ENCODE measurements around the gene LORICRIN.
A peak's percentile ranks its signal among the peaks of the same experiment; 100 is the strongest.

LORICRIN gene

DNA sequence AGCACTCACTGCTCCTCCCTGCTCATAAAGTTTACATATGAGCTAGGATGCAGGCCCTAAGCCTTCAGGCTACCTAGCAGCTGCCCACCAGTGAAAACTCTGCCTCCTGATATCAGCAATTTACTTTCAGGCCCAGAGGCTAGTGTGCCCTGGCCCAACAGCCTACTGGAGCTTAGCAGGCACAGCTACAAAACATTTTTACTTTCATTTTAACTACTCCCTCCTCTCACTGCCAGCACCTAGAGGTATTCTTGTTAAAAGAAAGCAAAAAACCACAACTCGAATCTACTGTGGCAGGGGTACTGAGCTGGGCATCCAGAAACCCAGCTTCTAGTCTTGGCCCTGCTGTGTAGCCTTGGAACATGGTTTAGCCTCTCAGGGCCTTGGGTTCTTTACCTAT, 5.8 kb upstream of the LORICRIN start (continued):
- TF ChIP-seq, protein P1, sequence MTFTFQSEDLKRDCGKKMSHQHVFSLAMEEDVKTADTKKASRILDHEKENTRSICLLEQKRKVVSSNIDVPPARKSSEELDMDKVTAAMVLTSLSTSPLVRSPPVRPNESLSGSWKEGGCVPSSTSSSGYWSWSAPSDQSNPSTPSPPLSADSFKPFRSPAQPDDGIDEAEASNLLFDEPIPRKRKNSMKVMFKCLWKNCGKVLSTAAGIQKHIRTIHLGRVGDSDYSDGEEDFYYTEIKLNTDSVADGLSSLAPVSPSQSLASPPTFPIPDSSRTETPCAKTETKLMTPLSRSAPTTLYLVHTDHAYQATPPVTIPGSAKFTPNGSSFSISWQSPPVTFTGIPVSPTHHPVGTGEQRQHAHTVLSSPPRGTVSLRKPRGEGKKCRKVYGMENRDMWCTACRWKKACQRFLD (tag by site-specific recombination; IDR thresholded peaks at IDR 0.05) = no peak
- TF ChIP-seq ZNF324 (tag by site-specific recombination; IDR thresholded peaks at IDR 0.05) (no peak), ZNF391 (tag by site-specific recombination; IDR thresholded peaks at IDR 0.05; ENCODE audit: borderline replicate concordance, low read depth) (no peak), ZNF133 (tag by site-specific recombination; IDR thresholded peaks at IDR 0.05) (no peak), ZNF211 (tag by site-specific recombination; IDR thresholded peaks at IDR 0.05; ENCODE audit: low read depth) (no peak)
- TF ChIP-seq, protein P2, sequence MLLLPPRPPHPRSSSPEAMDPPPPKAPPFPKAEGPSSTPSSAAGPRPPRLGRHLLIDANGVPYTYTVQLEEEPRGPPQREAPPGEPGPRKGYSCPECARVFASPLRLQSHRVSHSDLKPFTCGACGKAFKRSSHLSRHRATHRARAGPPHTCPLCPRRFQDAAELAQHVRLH (tag by site-specific recombination; IDR thresholded peaks at IDR 0.05) = no peak

DNA sequence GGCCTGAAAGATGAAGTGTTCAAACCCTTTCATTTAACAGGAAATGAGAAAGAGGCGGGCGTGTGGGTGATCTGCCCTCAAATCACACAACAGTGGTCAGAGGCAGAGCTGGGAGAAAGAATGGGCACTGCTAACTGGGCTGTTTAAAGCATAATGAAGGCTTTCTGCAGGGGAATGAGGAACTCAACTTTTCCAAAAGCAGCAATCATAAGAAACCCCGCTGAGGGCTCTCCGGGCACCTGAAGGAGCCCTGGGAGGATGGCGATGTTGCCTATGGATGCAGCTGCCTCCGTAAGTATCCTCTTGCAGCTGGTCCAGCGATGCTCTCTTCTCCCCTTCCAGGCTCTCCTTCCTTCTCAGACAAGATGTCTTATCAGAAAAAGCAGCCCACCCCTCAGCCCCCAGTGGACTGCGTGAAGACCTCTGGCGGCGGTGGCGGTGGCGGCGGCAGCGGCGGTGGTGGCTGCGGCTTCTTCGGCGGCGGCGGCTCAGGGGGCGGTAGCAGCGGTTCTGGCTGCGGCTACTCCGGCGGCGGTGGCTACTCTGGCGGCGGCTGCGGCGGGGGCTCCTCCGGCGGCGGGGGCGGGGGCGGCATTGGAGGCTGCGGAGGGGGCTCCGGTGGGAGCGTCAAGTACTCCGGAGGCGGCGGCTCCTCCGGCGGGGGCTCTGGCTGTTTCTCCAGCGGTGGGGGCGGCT, 1.2 kb downstream of the LORICRIN start:
- no peaks in the 10 kb centered on the region for H3K9me3 ChIP-seq (ENCODE audit: control insufficient read depth, insufficient read depth, low read depth, low read length)
- H3K27ac ChIP-seq (ENCODE audit: extremely low read depth, low read depth, low read length) = no peak overlapping the region
- peak overlapping the region; percentile 46 for H3K4me3 ChIP-seq (ENCODE audit: low read depth, low read length)
- CTCF ChIA-PET = no interaction called here
- no peaks in the 10 kb centered on the region for H3K4me1 ChIP-seq (ENCODE audit: control insufficient read depth, insufficient read depth, low read length)
- TF ChIP-seq, protein P3, sequence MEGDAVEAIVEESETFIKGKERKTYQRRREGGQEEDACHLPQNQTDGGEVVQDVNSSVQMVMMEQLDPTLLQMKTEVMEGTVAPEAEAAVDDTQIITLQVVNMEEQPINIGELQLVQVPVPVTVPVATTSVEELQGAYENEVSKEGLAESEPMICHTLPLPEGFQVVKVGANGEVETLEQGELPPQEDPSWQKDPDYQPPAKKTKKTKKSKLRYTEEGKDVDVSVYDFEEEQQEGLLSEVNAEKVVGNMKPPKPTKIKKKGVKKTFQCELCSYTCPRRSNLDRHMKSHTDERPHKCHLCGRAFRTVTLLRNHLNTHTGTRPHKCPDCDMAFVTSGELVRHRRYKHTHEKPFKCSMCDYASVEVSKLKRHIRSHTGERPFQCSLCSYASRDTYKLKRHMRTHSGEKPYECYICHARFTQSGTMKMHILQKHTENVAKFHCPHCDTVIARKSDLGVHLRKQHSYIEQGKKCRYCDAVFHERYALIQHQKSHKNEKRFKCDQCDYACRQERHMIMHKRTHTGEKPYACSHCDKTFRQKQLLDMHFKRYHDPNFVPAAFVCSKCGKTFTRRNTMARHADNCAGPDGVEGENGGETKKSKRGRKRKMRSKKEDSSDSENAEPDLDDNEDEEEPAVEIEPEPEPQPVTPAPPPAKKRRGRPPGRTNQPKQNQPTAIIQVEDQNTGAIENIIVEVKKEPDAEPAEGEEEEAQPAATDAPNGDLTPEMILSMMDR (tag by site-specific recombination; IDR thresholded peaks at IDR 0.05) = no peak
- TF ChIP-seq, protein P1 (tag by site-specific recombination; IDR thresholded peaks at IDR 0.05) = no peak
- TF ChIP-seq, protein P4, sequence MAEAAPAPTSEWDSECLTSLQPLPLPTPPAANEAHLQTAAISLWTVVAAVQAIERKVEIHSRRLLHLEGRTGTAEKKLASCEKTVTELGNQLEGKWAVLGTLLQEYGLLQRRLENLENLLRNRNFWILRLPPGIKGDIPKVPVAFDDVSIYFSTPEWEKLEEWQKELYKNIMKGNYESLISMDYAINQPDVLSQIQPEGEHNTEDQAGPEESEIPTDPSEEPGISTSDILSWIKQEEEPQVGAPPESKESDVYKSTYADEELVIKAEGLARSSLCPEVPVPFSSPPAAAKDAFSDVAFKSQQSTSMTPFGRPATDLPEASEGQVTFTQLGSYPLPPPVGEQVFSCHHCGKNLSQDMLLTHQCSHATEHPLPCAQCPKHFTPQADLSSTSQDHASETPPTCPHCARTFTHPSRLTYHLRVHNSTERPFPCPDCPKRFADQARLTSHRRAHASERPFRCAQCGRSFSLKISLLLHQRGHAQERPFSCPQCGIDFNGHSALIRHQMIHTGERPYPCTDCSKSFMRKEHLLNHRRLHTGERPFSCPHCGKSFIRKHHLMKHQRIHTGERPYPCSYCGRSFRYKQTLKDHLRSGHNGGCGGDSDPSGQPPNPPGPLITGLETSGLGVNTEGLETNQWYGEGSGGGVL (tag by site-specific recombination; IDR thresholded peaks at IDR 0.05) = peak; percentile 53; the same call in 1 of the 2 replicates
- no peak for TF ChIP-seq ZNF558 (tag by site-specific recombination; IDR thresholded peaks at IDR 0.05)
- TF ChIP-seq, protein P5, sequence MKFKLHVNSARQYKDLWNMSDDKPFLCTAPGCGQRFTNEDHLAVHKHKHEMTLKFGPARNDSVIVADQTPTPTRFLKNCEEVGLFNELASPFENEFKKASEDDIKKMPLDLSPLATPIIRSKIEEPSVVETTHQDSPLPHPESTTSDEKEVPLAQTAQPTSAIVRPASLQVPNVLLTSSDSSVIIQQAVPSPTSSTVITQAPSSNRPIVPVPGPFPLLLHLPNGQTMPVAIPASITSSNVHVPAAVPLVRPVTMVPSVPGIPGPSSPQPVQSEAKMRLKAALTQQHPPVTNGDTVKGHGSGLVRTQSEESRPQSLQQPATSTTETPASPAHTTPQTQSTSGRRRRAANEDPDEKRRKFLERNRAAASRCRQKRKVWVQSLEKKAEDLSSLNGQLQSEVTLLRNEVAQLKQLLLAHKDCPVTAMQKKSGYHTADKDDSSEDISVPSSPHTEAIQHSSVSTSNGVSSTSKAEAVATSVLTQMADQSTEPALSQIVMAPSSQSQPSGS (tag by site-specific recombination; IDR thresholded peaks at IDR 0.05; ENCODE audit: low read depth) = no peak
- TF ChIP-seq, protein P6, sequence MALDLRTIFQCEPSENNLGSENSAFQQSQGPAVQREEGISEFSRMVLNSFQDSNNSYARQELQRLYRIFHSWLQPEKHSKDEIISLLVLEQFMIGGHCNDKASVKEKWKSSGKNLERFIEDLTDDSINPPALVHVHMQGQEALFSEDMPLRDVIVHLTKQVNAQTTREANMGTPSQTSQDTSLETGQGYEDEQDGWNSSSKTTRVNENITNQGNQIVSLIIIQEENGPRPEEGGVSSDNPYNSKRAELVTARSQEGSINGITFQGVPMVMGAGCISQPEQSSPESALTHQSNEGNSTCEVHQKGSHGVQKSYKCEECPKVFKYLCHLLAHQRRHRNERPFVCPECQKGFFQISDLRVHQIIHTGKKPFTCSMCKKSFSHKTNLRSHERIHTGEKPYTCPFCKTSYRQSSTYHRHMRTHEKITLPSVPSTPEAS (tag by site-specific recombination; IDR thresholded peaks at IDR 0.05) = no peak
- TF ChIP-seq, protein P7, sequence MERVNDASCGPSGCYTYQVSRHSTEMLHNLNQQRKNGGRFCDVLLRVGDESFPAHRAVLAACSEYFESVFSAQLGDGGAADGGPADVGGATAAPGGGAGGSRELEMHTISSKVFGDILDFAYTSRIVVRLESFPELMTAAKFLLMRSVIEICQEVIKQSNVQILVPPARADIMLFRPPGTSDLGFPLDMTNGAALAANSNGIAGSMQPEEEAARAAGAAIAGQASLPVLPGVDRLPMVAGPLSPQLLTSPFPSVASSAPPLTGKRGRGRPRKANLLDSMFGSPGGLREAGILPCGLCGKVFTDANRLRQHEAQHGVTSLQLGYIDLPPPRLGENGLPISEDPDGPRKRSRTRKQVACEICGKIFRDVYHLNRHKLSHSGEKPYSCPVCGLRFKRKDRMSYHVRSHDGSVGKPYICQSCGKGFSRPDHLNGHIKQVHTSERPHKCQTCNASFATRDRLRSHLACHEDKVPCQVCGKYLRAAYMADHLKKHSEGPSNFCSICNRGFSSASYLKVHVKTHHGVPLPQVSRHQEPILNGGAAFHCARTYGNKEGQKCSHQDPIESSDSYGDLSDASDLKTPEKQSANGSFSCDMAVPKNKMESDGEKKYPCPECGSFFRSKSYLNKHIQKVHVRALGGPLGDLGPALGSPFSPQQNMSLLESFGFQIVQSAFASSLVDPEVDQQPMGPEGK (tag by site-specific recombination; IDR thresholded peaks at IDR 0.05) = no peak
- no peak for TF ChIP-seq PRDM1 (tag by site-specific recombination; IDR thresholded peaks at IDR 0.05)
- no peak for TF ChIP-seq ZNF529 (tag by site-specific recombination; IDR thresholded peaks at IDR 0.05; ENCODE audit: insufficient replicate concordance)
- no peak for TF ChIP-seq ZNF433 (tag by site-specific recombination; IDR thresholded peaks at IDR 0.05; ENCODE audit: low read depth)
- TF ChIP-seq ZNF16 (tag by site-specific recombination; IDR thresholded peaks at IDR 0.05; ENCODE audit: low read depth) = no peak
- TF ChIP-seq KLF8 (tag by site-specific recombination; IDR thresholded peaks at IDR 0.05) = no peak
- no peak for TF ChIP-seq ZFP69B (tag by site-specific recombination; IDR thresholded peaks at IDR 0.05)
- no peak for TF ChIP-seq ZNF341 (tag by site-specific recombination; IDR thresholded peaks at IDR 0.05; ENCODE audit: low read depth)
- TF ChIP-seq ZNF560 (tag by site-specific recombination; IDR thresholded peaks at IDR 0.05; ENCODE audit: borderline replicate concordance) = peak; percentile 64
- TF ChIP-seq ZNF585B (tag by site-specific recombination; IDR thresholded peaks at IDR 0.05) = no peak
- no peak for TF ChIP-seq ZNF37A (tag by site-specific recombination; IDR thresholded peaks at IDR 0.05)
- TF ChIP-seq GLIS1 (tag by site-specific recombination; IDR thresholded peaks at IDR 0.05) = no peak
- H3K36me3 ChIP-seq (ENCODE audit: control insufficient read depth in 2 of 2, insufficient read depth in 1 of 2, low read length in 2 of 2) = no peaks in the 10 kb centered on the region
- POLR2A ChIA-PET = no interaction called here

Data from HEK293 (cell line).